GM13976 (cell line): Measurements from ENCODE around the gene SFMBT2.

Experiments
- DNase-seq: peaks from one replicate; pipeline ENCODE4 v3.0.0; 2012; ENCODE audit warnings: low spot score
- CTCF ChIP-seq: IDR thresholded peaks from 2 replicates; pipeline ENCODE4 v1.5.1; 2012; ENCODE audit warnings: borderline replicate concordance, mild to moderate bottlenecking; ENCODE audit not compliant: insufficient read depth; ENCODE audit errors: extremely low read depth, missing control alignments, control extremely low read depth
- in situ Hi-C: fragments of 300-500 bp; cut with MboI; formaldehyde crosslinking; loops from one replicate; pipeline ENCODE4 v1.12.0; 2022; ENCODE audit warnings: low sequenced_read_pairs, mixed read lengths, inconsistent platforms; ENCODE audit not compliant: unreplicated experiment

The SFMBT2 gene

GRCh38 chr10:7362471-7362870, 48.4 kb downstream of the SFMBT2 start:
- DNase-seq, result no peak
- in situ Hi-C loops, result no loop called here
- no peak for TF ChIP-seq CTCF

GRCh38 chr10:7361316-7361715, 49.5 kb downstream of the SFMBT2 start:
- no peak for TF ChIP-seq CTCF
- DNase-seq, result no peak
- in situ Hi-C loops, result no loop called here

GRCh38 chr10:7359954-7360353, 50.9 kb downstream of the SFMBT2 start:
- DNase-seq, result no peak
- in situ Hi-C loops, result no loop called here
- TF ChIP-seq CTCF, result no peak

GRCh38 chr10:7359356-7359755, 51.5 kb downstream of the SFMBT2 start:
- no peak for TF ChIP-seq CTCF
- no peak for DNase-seq
- in situ Hi-C loops, result no loop called here

GRCh38 chr10:7357193-7357592, 53.6 kb downstream of the SFMBT2 start:
- in situ Hi-C loops, result no loop called here
- no peak for TF ChIP-seq CTCF
- no peak for DNase-seq

- TF ChIP-seq CTCF, result no peak
- DNase-seq, result no peak
- in situ Hi-C loops, result no loop called here
Observed at GRCh38 chr10:7354330-7355047, 56.3 kb downstream of the SFMBT2 start.

- in situ Hi-C loops, result no loop called here
Observed at GRCh38 chr10:7351894-7352293, 58.9 kb downstream of the SFMBT2 start.

More at GRCh38 chr10:7351894-7352293, 58.9 kb downstream of the SFMBT2 start:
- DNase-seq, result no peak
- TF ChIP-seq CTCF, result no peak
